WTC11 (cell line): Measurements from ENCODE around the gene ZBTB7C. TPM values are rescaled to one million over a fixed set of nuclear protein-coding genes. Genes with fewer than 3 reads are reported as not detected.
A peak's percentile ranks its signal among the peaks of the same experiment; 100 is the strongest.

Source experiments
- ATAC-seq: fragments of 200-7000 bp; cut with Tn5 transposase; 2 replicates; pipeline ENCODE4 v1.10.0; 2021; ENCODE audit warnings: mild to moderate bottlenecking, moderate library complexity
- CTCF ChIA-PET: fragments of 300-600 bp; sonication (Branson Sonifier 250); formaldehyde crosslinking; loops from one replicate; lab custom pipeline; 2021; ENCODE audit warnings: antibody characterized with exemption; lab: Charles Lee
- POLR2A ChIA-PET: fragments of 350-600 bp; sonication (Branson Sonifier 250); formaldehyde crosslinking; loops from one replicate; lab custom pipeline; 2021; ENCODE audit warnings: antibody characterized with exemption; lab: Charles Lee
- DNase-seq: peaks from one replicate; pipeline ENCODE4 v3.0.0; 2021; ENCODE audit warnings: low spot score
- H3K27ac Mint-ChIP-seq: 2 replicates; pipeline ENCODE4 v1.8.0; 2021; ENCODE audit warnings: mixed read lengths
- H3K27me3 Mint-ChIP-seq: 2 replicates; pipeline ENCODE4 v1.8.0; 2021; ENCODE audit warnings: low read depth, mild to moderate bottlenecking, moderate library complexity, mixed read lengths
- H3K36me3 Mint-ChIP-seq: 2 replicates; pipeline ENCODE4 v1.8.0; 2021; ENCODE audit warnings: mixed read lengths
- H3K4me1 Mint-ChIP-seq: 2 replicates; pipeline ENCODE4 v1.8.0; 2022; ENCODE audit warnings: mixed read lengths
- H3K4me3 Mint-ChIP-seq: 2 replicates; pipeline ENCODE4 v1.8.0; 2021; ENCODE audit warnings: mild to moderate bottlenecking, moderate library complexity, mixed read lengths
- H3K9me3 Mint-ChIP-seq: 2 replicates; pipeline ENCODE4 v1.8.0; 2021; ENCODE audit warnings: mixed read lengths
- FOXK1 ChIP-seq: sonication (generic); formaldehyde crosslinking; IDR thresholded peaks from 2 replicates; pipeline ENCODE4 v1.8.0; 2022; ENCODE audit warnings: mild to moderate bottlenecking, moderate library complexity, missing genetic modification reagents
- GRHL2 ChIP-seq: fragments of 250-450 bp; sonication (Bioruptor Pico); IDR thresholded peaks from 2 replicates; pipeline ENCODE4 v1.8.0; 2022; ENCODE audit warnings: mild to moderate bottlenecking, moderate library complexity; ENCODE audit not compliant: insufficient replicate concordance, severe bottlenecking
- GTF2I ChIP-seq: fragments of 250-450 bp; sonication (Bioruptor Pico); conservative IDR thresholded peaks from 2 replicates; pipeline ENCODE4 v1.4.0; 2021; ENCODE audit warnings: mild to moderate bottlenecking
- HMGA2 ChIP-seq: fragments of 250-450 bp; sonication (Bioruptor Pico); IDR thresholded peaks from 2 replicates; pipeline ENCODE4 v1.4.0; 2021; ENCODE audit warnings: mild to moderate bottlenecking, moderate library complexity
- JUN ChIP-seq: sonication (generic); formaldehyde crosslinking; IDR thresholded peaks from 2 replicates; pipeline ENCODE4 v1.8.0; 2023; ENCODE audit warnings: mild to moderate bottlenecking, missing genetic modification reagents
- MXD4 ChIP-seq: fragments of 250-450 bp; sonication (Bioruptor Pico); IDR thresholded peaks from 2 replicates; pipeline ENCODE4 v1.8.0; 2021; ENCODE audit warnings: mild to moderate bottlenecking, moderate library complexity, borderline replicate concordance
- TCF7 ChIP-seq: sonication (generic); formaldehyde crosslinking; IDR thresholded peaks from 2 replicates; pipeline ENCODE4 v1.8.0; 2022; ENCODE audit warnings: mild to moderate bottlenecking, low read depth, missing genetic modification reagents, moderate library complexity
- ZNF138 ChIP-seq: sonication (generic); formaldehyde crosslinking; conservative IDR thresholded peaks from 2 replicates; pipeline ENCODE4 v1.8.1; 2022; ENCODE audit warnings: mild to moderate bottlenecking, moderate library complexity, missing genetic modification reagents
- ZNF232 ChIP-seq: sonication (generic); formaldehyde crosslinking; IDR thresholded peaks from 2 replicates; pipeline ENCODE4 v1.8.0; 2022; ENCODE audit warnings: mild to moderate bottlenecking, missing genetic modification reagents
- total RNA-seq: library from RNA; stranded (reverse); gene quantifications from 3 replicates; pipeline ENCODE4 v1.2.3, GENCODE V29; 2021
- TF ChIP-seq, protein P1 (sequence below): sonication (generic); formaldehyde crosslinking; IDR thresholded peaks from 2 replicates; pipeline ENCODE4 v1.8.0; 2023; ENCODE audit warnings: missing genetic modification reagents
- TF ChIP-seq, protein P2 (sequence below): fragments of 200-600 bp; IDR thresholded peaks from 2 replicates; pipeline ENCODE4 v1.8.0; 2022; ENCODE audit warnings: antibody characterized with exemption
- TF ChIP-seq, protein P3 (sequence below): sonication (generic); formaldehyde crosslinking; IDR thresholded peaks from 2 replicates; pipeline ENCODE4 v1.8.1; 2023; ENCODE audit warnings: mild to moderate bottlenecking, missing genetic modification reagents, borderline replicate concordance
- TF ChIP-seq, protein P4 (sequence below): sonication (generic); formaldehyde crosslinking; IDR thresholded peaks from 2 replicates; pipeline ENCODE4 v1.8.0; 2022; ENCODE audit warnings: mild to moderate bottlenecking, missing genetic modification reagents
- TF ChIP-seq, protein P5 (sequence below): sonication (generic); formaldehyde crosslinking; IDR thresholded peaks from 2 replicates; pipeline ENCODE4 v1.8.0; 2022; ENCODE audit warnings: mild to moderate bottlenecking, missing genetic modification reagents

Gene ZBTB7C
- total RNA-seq, 1 experiment from 2014 or later: 0.48 TPM

DNA sequence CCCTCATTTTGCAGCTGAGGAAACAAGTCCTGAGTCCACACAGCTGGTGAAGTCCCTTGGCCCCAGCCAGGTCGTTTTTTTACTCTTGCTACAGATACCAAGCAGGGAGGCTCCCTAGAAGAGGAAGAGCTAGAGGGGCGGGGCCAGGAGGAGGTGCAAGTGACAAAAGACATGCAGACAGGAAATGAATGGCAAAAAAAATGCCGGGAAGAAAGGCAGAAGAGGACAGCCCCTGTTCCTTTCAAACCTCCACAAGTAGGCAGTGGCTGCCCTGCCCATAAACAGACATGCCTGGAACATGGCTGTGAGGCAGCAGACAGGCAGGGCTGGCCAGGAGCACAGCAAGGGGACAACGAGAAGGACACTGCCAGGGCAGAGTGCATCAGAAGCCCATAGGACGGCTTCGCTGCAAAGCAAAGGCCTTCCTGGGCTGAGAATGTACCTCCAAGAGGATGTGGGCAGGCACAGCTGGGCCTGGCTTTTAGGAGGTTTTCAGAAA is 108.7 kb downstream of the ZBTB7C start:
- POLR2A ChIA-PET: no interaction called here
- CTCF ChIA-PET: interaction anchor here (0.8 to 1.2 kb wide), 4 partner anchors 14 to 145 kb away, joined by 3 to 5 read pairs (median 4); no protein-coding TSS in a partner anchor
- Mint-ChIP-seq H3K27me3 (no peaks in the 10 kb centered on the region), H3K4me3 (no peak overlapping the region), H3K27ac (peak overlapping the region; percentile 61), H3K9me3 (peaks cover 4% of the 10 kb centered on the region; the same call in 1 of the 2 replicates), H3K36me3 (no peaks in the 10 kb centered on the region), H3K4me1 (peaks cover 17% of the 10 kb centered on the region)
- ATAC-seq (peak; percentile 65), DNase-seq (peak; percentile 40)
- TF ChIP-seq ZNF138 (no peak), JUN (no peak), ZNF232 (no peak), FOXK1 (CRISPR knock-in tag) (no peak), MXD4 (CRISPR knock-in tag) (no peak)
- TF ChIP-seq, protein P1, sequence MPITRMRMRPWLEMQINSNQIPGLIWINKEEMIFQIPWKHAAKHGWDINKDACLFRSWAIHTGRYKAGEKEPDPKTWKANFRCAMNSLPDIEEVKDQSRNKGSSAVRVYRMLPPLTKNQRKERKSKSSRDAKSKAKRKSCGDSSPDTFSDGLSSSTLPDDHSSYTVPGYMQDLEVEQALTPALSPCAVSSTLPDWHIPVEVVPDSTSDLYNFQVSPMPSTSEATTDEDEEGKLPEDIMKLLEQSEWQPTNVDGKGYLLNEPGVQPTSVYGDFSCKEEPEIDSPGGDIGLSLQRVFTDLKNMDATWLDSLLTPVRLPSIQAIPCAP: no peak
- TF ChIP-seq, protein P2, sequence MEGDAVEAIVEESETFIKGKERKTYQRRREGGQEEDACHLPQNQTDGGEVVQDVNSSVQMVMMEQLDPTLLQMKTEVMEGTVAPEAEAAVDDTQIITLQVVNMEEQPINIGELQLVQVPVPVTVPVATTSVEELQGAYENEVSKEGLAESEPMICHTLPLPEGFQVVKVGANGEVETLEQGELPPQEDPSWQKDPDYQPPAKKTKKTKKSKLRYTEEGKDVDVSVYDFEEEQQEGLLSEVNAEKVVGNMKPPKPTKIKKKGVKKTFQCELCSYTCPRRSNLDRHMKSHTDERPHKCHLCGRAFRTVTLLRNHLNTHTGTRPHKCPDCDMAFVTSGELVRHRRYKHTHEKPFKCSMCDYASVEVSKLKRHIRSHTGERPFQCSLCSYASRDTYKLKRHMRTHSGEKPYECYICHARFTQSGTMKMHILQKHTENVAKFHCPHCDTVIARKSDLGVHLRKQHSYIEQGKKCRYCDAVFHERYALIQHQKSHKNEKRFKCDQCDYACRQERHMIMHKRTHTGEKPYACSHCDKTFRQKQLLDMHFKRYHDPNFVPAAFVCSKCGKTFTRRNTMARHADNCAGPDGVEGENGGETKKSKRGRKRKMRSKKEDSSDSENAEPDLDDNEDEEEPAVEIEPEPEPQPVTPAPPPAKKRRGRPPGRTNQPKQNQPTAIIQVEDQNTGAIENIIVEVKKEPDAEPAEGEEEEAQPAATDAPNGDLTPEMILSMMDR: no peak

DNA sequence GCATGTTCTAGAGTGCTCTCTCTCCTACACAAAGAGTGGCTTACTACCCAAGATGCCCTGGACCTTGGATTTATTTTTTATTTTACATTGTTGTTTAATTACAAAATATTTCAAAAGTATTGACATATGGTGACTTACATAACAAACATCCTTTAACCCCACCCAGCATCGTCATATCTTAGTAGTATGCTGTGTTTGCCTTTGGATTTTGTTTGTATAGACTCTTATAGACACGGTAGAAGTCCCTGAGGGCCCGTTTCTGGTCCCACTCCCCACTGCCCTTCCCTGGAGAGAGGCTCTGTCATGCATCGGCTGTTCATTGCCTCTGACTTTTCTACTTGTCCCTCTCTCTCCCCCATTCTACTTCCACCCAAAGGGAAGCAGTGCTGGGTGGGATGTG is 112.0 kb downstream of the ZBTB7C start:
- Mint-ChIP-seq H3K27ac (no peak overlapping the region), H3K27me3 (no peaks in the 10 kb centered on the region), H3K9me3 (peaks cover 4% of the 10 kb centered on the region; the same call in 1 of the 2 replicates), H3K4me1 (peaks cover 30% of the 10 kb centered on the region), H3K4me3 (no peak overlapping the region), H3K36me3 (no peaks in the 10 kb centered on the region)
- CTCF ChIA-PET: no interaction called here
- DNase-seq (no peak), ATAC-seq (no peak)
- POLR2A ChIA-PET: no interaction called here
- TF ChIP-seq, protein P3, sequence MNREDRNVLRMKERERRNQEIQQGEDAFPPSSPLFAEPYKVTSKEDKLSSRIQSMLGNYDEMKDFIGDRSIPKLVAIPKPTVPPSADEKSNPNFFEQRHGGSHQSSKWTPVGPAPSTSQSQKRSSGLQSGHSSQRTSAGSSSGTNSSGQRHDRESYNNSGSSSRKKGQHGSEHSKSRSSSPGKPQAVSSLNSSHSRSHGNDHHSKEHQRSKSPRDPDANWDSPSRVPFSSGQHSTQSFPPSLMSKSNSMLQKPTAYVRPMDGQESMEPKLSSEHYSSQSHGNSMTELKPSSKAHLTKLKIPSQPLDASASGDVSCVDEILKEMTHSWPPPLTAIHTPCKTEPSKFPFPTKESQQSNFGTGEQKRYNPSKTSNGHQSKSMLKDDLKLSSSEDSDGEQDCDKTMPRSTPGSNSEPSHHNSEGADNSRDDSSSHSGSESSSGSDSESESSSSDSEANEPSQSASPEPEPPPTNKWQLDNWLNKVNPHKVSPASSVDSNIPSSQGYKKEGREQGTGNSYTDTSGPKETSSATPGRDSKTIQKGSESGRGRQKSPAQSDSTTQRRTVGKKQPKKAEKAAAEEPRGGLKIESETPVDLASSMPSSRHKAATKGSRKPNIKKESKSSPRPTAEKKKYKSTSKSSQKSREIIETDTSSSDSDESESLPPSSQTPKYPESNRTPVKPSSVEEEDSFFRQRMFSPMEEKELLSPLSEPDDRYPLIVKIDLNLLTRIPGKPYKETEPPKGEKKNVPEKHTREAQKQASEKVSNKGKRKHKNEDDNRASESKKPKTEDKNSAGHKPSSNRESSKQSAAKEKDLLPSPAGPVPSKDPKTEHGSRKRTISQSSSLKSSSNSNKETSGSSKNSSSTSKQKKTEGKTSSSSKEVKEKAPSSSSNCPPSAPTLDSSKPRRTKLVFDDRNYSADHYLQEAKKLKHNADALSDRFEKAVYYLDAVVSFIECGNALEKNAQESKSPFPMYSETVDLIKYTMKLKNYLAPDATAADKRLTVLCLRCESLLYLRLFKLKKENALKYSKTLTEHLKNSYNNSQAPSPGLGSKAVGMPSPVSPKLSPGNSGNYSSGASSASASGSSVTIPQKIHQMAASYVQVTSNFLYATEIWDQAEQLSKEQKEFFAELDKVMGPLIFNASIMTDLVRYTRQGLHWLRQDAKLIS (CRISPR knock-in tag): no peak
- TF ChIP-seq GRHL2 (CRISPR knock-in tag) (no peak), GTF2I (CRISPR knock-in tag) (no peak), TCF7 (CRISPR knock-in tag) (no peak), HMGA2 (CRISPR knock-in tag) (no peak)
- TF ChIP-seq, protein P2: no peak
- TF ChIP-seq, protein P4, sequence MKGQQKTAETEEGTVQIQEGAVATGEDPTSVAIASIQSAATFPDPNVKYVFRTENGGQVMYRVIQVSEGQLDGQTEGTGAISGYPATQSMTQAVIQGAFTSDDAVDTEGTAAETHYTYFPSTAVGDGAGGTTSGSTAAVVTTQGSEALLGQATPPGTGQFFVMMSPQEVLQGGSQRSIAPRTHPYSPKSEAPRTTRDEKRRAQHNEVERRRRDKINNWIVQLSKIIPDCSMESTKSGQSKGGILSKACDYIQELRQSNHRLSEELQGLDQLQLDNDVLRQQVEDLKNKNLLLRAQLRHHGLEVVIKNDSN (CRISPR knock-in tag): no peak
- TF ChIP-seq, protein P5, sequence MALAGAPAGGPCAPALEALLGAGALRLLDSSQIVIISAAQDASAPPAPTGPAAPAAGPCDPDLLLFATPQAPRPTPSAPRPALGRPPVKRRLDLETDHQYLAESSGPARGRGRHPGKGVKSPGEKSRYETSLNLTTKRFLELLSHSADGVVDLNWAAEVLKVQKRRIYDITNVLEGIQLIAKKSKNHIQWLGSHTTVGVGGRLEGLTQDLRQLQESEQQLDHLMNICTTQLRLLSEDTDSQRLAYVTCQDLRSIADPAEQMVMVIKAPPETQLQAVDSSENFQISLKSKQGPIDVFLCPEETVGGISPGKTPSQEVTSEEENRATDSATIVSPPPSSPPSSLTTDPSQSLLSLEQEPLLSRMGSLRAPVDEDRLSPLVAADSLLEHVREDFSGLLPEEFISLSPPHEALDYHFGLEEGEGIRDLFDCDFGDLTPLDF (CRISPR knock-in tag): no peak
